LoVo (cell line): Measurements from ENCODE around the gene CTNNA1.

Experiments used
- DNase-seq: peaks from one replicate; pipeline ENCODE4 v3.0.0-alpha.2; 2016; ENCODE audit warnings: low spot score

The CTNNA1 gene

GRCh38 chr5:138850865-138851435 lies 97.7 kb downstream of the CTNNA1 start:
- no peak for DNase-seq

- DNase-seq: no peak
Measured at GRCh38 chr5:138853132-138853531, 99.9 kb downstream of the CTNNA1 start.

- DNase-seq: no peak
Measured at GRCh38 chr5:138867011-138867410, 113.8 kb downstream of the CTNNA1 start.

GRCh38 chr5:138869038-138869437 lies 115.8 kb downstream of the CTNNA1 start:
- DNase-seq: no peak

GRCh38 chr5:138869763-138870500 lies 116.7 kb downstream of the CTNNA1 start:
- DNase-seq: no peak

GRCh38 chr5:138870611-138871010 lies 117.4 kb downstream of the CTNNA1 start:
- DNase-seq: no peak

- no peak for DNase-seq
Measured at GRCh38 chr5:138872841-138873465, 119.7 kb downstream of the CTNNA1 start.

- no peak for DNase-seq
Measured at GRCh38 chr5:138873466-138874221, 120.4 kb downstream of the CTNNA1 start.

GRCh38 chr5:138874241-138874640 lies 121.0 kb downstream of the CTNNA1 start:
- no peak for DNase-seq

- no peak for DNase-seq
Measured at GRCh38 chr5:138874771-138875551, 121.7 kb downstream of the CTNNA1 start, which contains the start of gene LRRTM2. TSS of gene LRRTM2 (minus strand) at chr5:138875335. CDS start at chr5:138874911, 424 bp downstream.

GRCh38 chr5:138875552-138875875 lies 122.3 kb downstream of the CTNNA1 start:
- DNase-seq: no peak

GRCh38 chr5:138875946-138876345 lies 122.7 kb downstream of the CTNNA1 start:
- DNase-seq: no peak

- no peak for DNase-seq
Measured at GRCh38 chr5:138876811-138877210, 123.6 kb downstream of the CTNNA1 start.

- DNase-seq: no peak
Measured at GRCh38 chr5:138878437-138879235, 125.4 kb downstream of the CTNNA1 start.

- no peak for DNase-seq
Measured at GRCh38 chr5:138883211-138883610, 130.0 kb downstream of the CTNNA1 start.

GRCh38 chr5:138884094-138884493 lies 130.9 kb downstream of the CTNNA1 start:
- DNase-seq: no peak

- DNase-seq: no peak
Measured at GRCh38 chr5:138884554-138884953, 131.3 kb downstream of the CTNNA1 start.

- DNase-seq: no peak
Measured at GRCh38 chr5:138889994-138890393, 136.8 kb downstream of the CTNNA1 start.

GRCh38 chr5:138890644-138891043 lies 137.4 kb downstream of the CTNNA1 start:
- DNase-seq: no peak

- no peak for DNase-seq
Measured at GRCh38 chr5:138895918-138896317, 142.7 kb downstream of the CTNNA1 start.

GRCh38 chr5:138898299-138898698 lies 145.1 kb downstream of the CTNNA1 start:
- DNase-seq: no peak
